Activated CD4-positive, alpha-beta memory T cell treated with anti-CD3 and anti-CD28 coated beads, Interleukin-2, amount 10 ng/mL, durations not matched to agents 7 days and 5 days (primary cell): ENCODE data around the gene C1orf198. TPM values are rescaled to one million over a fixed set of nuclear protein-coding genes. Genes with fewer than 3 reads are reported as not detected.

Source experiments
- CTCF ChIA-PET: fragments of 350-600 bp; sonication (Branson Sonifier 250); formaldehyde crosslinking; loops from one replicate; lab custom pipeline; 2021; ENCODE audit warnings: antibody characterized with exemption, inconsistent platforms; lab: Charles Lee
- POLR2A ChIA-PET: fragments of 350-600 bp; sonication (Branson Sonifier 250); formaldehyde crosslinking; loops from one replicate; lab custom pipeline; 2021; ENCODE audit warnings: antibody characterized with exemption; lab: Charles Lee
- DNase-seq: peaks from one replicate; pipeline ENCODE4 v3.0.0-alpha.2; 2020
- H3K27ac Mint-ChIP-seq: one replicate; pipeline ENCODE4 v1.8.0; 2021; ENCODE audit warnings: mild to moderate bottlenecking, mixed read lengths
- H3K27me3 Mint-ChIP-seq: one replicate; pipeline ENCODE4 v1.8.0; 2021; ENCODE audit warnings: mixed read lengths
- H3K36me3 Mint-ChIP-seq: one replicate; pipeline ENCODE4 v1.8.0; 2021; ENCODE audit warnings: low read depth, mixed read lengths
- H3K4me1 Mint-ChIP-seq: one replicate; pipeline ENCODE4 v1.8.0; 2021; ENCODE audit warnings: mixed read lengths
- H3K4me3 Mint-ChIP-seq: one replicate; pipeline ENCODE4 v1.8.0; 2021; ENCODE audit warnings: mild to moderate bottlenecking, mixed read lengths
- H3K9me3 Mint-ChIP-seq: one replicate; pipeline ENCODE4 v1.8.0; 2021; ENCODE audit warnings: mixed read lengths
- total RNA-seq, 2 experiments: library from RNA; stranded (reverse); gene quantifications; one replicate each; pipeline ENCODE4 v1.2.3, GENCODE V29; 2021

Gene C1orf198
- total RNA-seq, 2 experiments from 2014 or later = 1.7 TPM

GRCh38 chr1:230828421-230828820, 39.9 kb downstream of the C1orf198 start:
- ChIA-PET CTCF (no interaction called here), POLR2A (no interaction called here)
- H3K4me3 Mint-ChIP-seq = no peak overlapping the region

GRCh38 chr1:230827801-230828200, 40.5 kb downstream of the C1orf198 start:
- Mint-ChIP-seq H3K4me3 (no peak overlapping the region), H3K36me3 (no peaks in the 10 kb centered on the region), H3K4me1 (no peaks in the 10 kb centered on the region), H3K27ac (no peak overlapping the region), H3K9me3 (no peaks in the 10 kb centered on the region), H3K27me3 (peaks cover 5% of the 10 kb centered on the region)
- CTCF ChIA-PET = no interaction called here
- POLR2A ChIA-PET = no interaction called here
- no peak for DNase-seq

More at GRCh38 chr1:230828421-230828820, 39.9 kb downstream of the C1orf198 start:
- no peaks in the 10 kb centered on the region for H3K4me1 Mint-ChIP-seq
- peaks cover 7% of the 10 kb centered on the region for H3K27me3 Mint-ChIP-seq
- no peak for DNase-seq
- no peaks in the 10 kb centered on the region for H3K9me3 Mint-ChIP-seq
- H3K36me3 Mint-ChIP-seq = no peaks in the 10 kb centered on the region
- no peak overlapping the region for H3K27ac Mint-ChIP-seq

- ChIA-PET POLR2A (no interaction called here), CTCF (no interaction called here)
- no peak for DNase-seq
- Mint-ChIP-seq H3K27ac (no peak overlapping the region), H3K4me1 (no peaks in the 10 kb centered on the region), H3K27me3 (peaks cover 5% of the 10 kb centered on the region), H3K36me3 (no peaks in the 10 kb centered on the region), H3K9me3 (no peaks in the 10 kb centered on the region), H3K4me3 (no peak overlapping the region)
Observed at GRCh38 chr1:230827081-230827681, 41.1 kb downstream of the C1orf198 start.

- H3K9me3 Mint-ChIP-seq = no peaks in the 10 kb centered on the region
Observed at GRCh38 chr1:230826166-230826875, 42.0 kb downstream of the C1orf198 start.

GRCh38 chr1:230825761-230826160, 42.6 kb downstream of the C1orf198 start:
- H3K36me3 Mint-ChIP-seq = no peaks in the 10 kb centered on the region

More at GRCh38 chr1:230826166-230826875, 42.0 kb downstream of the C1orf198 start:
- Mint-ChIP-seq H3K27me3 (no peaks in the 10 kb centered on the region), H3K4me3 (no peak overlapping the region), H3K4me1 (no peaks in the 10 kb centered on the region), H3K36me3 (no peaks in the 10 kb centered on the region), H3K27ac (no peak overlapping the region)
- no peak for DNase-seq
- ChIA-PET CTCF (no interaction called here), POLR2A (no interaction called here)

GRCh38 chr1:230824919-230825721, 43.2 kb downstream of the C1orf198 start:
- DNase-seq = no peak
- H3K27me3 Mint-ChIP-seq = no peaks in the 10 kb centered on the region
- no peaks in the 10 kb centered on the region for H3K36me3 Mint-ChIP-seq
- ChIA-PET POLR2A (no interaction called here), CTCF (interaction anchor here (0.6 kb wide), 1 partner anchor 783 kb away, joined by 3 read pairs; no protein-coding TSS in a partner anchor)
- H3K4me3 Mint-ChIP-seq = no peak overlapping the region
- no peak overlapping the region for H3K27ac Mint-ChIP-seq
- no peaks in the 10 kb centered on the region for H3K4me1 Mint-ChIP-seq
- no peaks in the 10 kb centered on the region for H3K9me3 Mint-ChIP-seq

More at GRCh38 chr1:230825761-230826160, 42.6 kb downstream of the C1orf198 start:
- H3K4me3 Mint-ChIP-seq = no peak overlapping the region
- no peak overlapping the region for H3K27ac Mint-ChIP-seq
- CTCF ChIA-PET = no interaction called here
- H3K27me3 Mint-ChIP-seq = no peaks in the 10 kb centered on the region
- DNase-seq = no peak
- POLR2A ChIA-PET = no interaction called here
- no peaks in the 10 kb centered on the region for H3K4me1 Mint-ChIP-seq
- H3K9me3 Mint-ChIP-seq = no peaks in the 10 kb centered on the region

GRCh38 chr1:230824551-230824918, 43.8 kb downstream of the C1orf198 start:
- H3K36me3 Mint-ChIP-seq = no peaks in the 10 kb centered on the region
- ChIA-PET POLR2A (no interaction called here), CTCF (no interaction called here)
- no peak for DNase-seq
- no peaks in the 10 kb centered on the region for H3K9me3 Mint-ChIP-seq
- no peak overlapping the region for H3K27ac Mint-ChIP-seq
- no peak overlapping the region for H3K4me3 Mint-ChIP-seq
- H3K27me3 Mint-ChIP-seq = no peaks in the 10 kb centered on the region
- H3K4me1 Mint-ChIP-seq = no peaks in the 10 kb centered on the region

- no peak for DNase-seq
- POLR2A ChIA-PET = no interaction called here
- Mint-ChIP-seq H3K4me1 (no peaks in the 10 kb centered on the region), H3K27me3 (no peaks in the 10 kb centered on the region), H3K9me3 (no peaks in the 10 kb centered on the region), H3K36me3 (no peaks in the 10 kb centered on the region), H3K27ac (no peak overlapping the region), H3K4me3 (no peak overlapping the region)
- CTCF ChIA-PET = no interaction called here
Observed at GRCh38 chr1:230823931-230824381, 44.4 kb downstream of the C1orf198 start.

GRCh38 chr1:230823426-230823825, 44.9 kb downstream of the C1orf198 start:
- DNase-seq = no peak
- H3K4me3 Mint-ChIP-seq = no peak overlapping the region
- ChIA-PET POLR2A (no interaction called here), CTCF (interaction anchor here (1.1 kb wide), 1 partner anchor 534 kb away, joined by 4 read pairs; no protein-coding TSS in a partner anchor)
- no peaks in the 10 kb centered on the region for H3K9me3 Mint-ChIP-seq
- no peaks in the 10 kb centered on the region for H3K4me1 Mint-ChIP-seq
- no peaks in the 10 kb centered on the region for H3K36me3 Mint-ChIP-seq
- H3K27ac Mint-ChIP-seq = no peak overlapping the region
- no peaks in the 10 kb centered on the region for H3K27me3 Mint-ChIP-seq

GRCh38 chr1:230822092-230822581, 46.2 kb downstream of the C1orf198 start:
- no peaks in the 10 kb centered on the region for H3K4me1 Mint-ChIP-seq
- no peaks in the 10 kb centered on the region for H3K36me3 Mint-ChIP-seq
- no peak overlapping the region for H3K4me3 Mint-ChIP-seq
- H3K27ac Mint-ChIP-seq = no peak overlapping the region
- ChIA-PET CTCF (interaction anchor here (1.1 kb wide), 1 partner anchor 535 kb away, joined by 4 read pairs; no protein-coding TSS in a partner anchor), POLR2A (no interaction called here)
- H3K9me3 Mint-ChIP-seq = no peaks in the 10 kb centered on the region
- DNase-seq = no peak
- peaks cover 2% of the 10 kb centered on the region for H3K27me3 Mint-ChIP-seq

- ChIA-PET CTCF (no interaction called here), POLR2A (no interaction called here)
- no peak for DNase-seq
- H3K4me3 Mint-ChIP-seq = no peak overlapping the region
- peaks cover 2% of the 10 kb centered on the region for H3K27me3 Mint-ChIP-seq
- H3K36me3 Mint-ChIP-seq = no peaks in the 10 kb centered on the region
- no peak overlapping the region for H3K27ac Mint-ChIP-seq
- H3K4me1 Mint-ChIP-seq = no peaks in the 10 kb centered on the region
- no peaks in the 10 kb centered on the region for H3K9me3 Mint-ChIP-seq
Observed at GRCh38 chr1:230821346-230821745, 47.0 kb downstream of the C1orf198 start.

- Mint-ChIP-seq H3K27me3 (peaks cover 2% of the 10 kb centered on the region), H3K4me1 (no peaks in the 10 kb centered on the region), H3K36me3 (no peaks in the 10 kb centered on the region), H3K27ac (no peak overlapping the region), H3K4me3 (no peak overlapping the region), H3K9me3 (no peaks in the 10 kb centered on the region)
- ChIA-PET POLR2A (no interaction called here), CTCF (no interaction called here)
- no peak for DNase-seq
Observed at GRCh38 chr1:230820568-230820967, 47.8 kb downstream of the C1orf198 start.

- H3K4me3 Mint-ChIP-seq = no peak overlapping the region
- H3K4me1 Mint-ChIP-seq = no peaks in the 10 kb centered on the region
- peaks cover 8% of the 10 kb centered on the region for H3K27me3 Mint-ChIP-seq
- no peak for DNase-seq
- no peaks in the 10 kb centered on the region for H3K36me3 Mint-ChIP-seq
- ChIA-PET CTCF (no interaction called here), POLR2A (interaction anchor here (1.1 kb wide), 1 partner anchor 51 kb away, joined by 3 read pairs; no protein-coding TSS in a partner anchor)
- H3K9me3 Mint-ChIP-seq = no peaks in the 10 kb centered on the region
- H3K27ac Mint-ChIP-seq = no peak overlapping the region
Observed at GRCh38 chr1:230819976-230820375, 48.3 kb downstream of the C1orf198 start.
